NCI-H82 treated with DMSO at 0.1 percent for 48 hours (cell line): ENCODE results near the gene CD8A.
"Not testable (repeated sequence)": the region's sequence is repeated elsewhere in the genome, so short reads cannot be mapped to it uniquely, and the experiment has no call there.

Experiments
- DNase-seq: peaks from one replicate; lab custom pipeline; 2025; ENCODE audit not compliant: unreplicated experiment; lab: John Stamatoyannopoulos, UW

CD8A gene

GRCh38 chr2:86739889-86740288 is 50.8 kb downstream of the CD8A start:
- not testable (repeated sequence) for DNase-seq

- DNase-seq = not testable (repeated sequence)
These were observed 51.2 kb downstream of the CD8A start for GRCh38 chr2:86739485-86739884.

- DNase-seq = not testable (repeated sequence)
These were observed 55.8 kb downstream of the CD8A start for GRCh38 chr2:86734896-86735295.
